Jurkat, Clone E6-1 (cell line): ENCODE data around the gene CMTM1.
"Not testable (repeated sequence)": the region's sequence is repeated elsewhere in the genome, so short reads cannot be mapped to it uniquely, and the experiment has no call there.

ENCODE experiments used
- DNase-seq: peaks from one replicate; pipeline ENCODE4 v3.0.0-alpha.2; 2011; ENCODE audit warnings: low read depth, low spot score
- H3K4me3 ChIP-seq: 2 replicates; pipeline ENCODE4 v1.5.1; 2011; ENCODE audit warnings: mild to moderate bottlenecking, low read length, control low read depth, moderate library complexity

Gene CMTM1

GRCh38 chr16:66605177-66605978 lies 39.1 kb downstream of the CMTM1 start:
- peak overlapping the region; percentile 78 for H3K4me3 ChIP-seq
- no peak for DNase-seq

GRCh38 chr16:66605979-66606751 lies 39.9 kb downstream of the CMTM1 start:
- peak overlapping the region; percentile 78 for H3K4me3 ChIP-seq
- no peak for DNase-seq

GRCh38 chr16:66608241-66609138 lies 42.3 kb downstream of the CMTM1 start:
- no peak overlapping the region for H3K4me3 ChIP-seq
- DNase-seq = peak; percentile 68

GRCh38 chr16:66609139-66609510 lies 42.9 kb downstream of the CMTM1 start:
- no peak overlapping the region for H3K4me3 ChIP-seq
- no peak for DNase-seq

- DNase-seq = no peak
- no peak overlapping the region for H3K4me3 ChIP-seq
Observed at GRCh38 chr16:66610111-66610820, 44.0 kb downstream of the CMTM1 start.

DNA sequence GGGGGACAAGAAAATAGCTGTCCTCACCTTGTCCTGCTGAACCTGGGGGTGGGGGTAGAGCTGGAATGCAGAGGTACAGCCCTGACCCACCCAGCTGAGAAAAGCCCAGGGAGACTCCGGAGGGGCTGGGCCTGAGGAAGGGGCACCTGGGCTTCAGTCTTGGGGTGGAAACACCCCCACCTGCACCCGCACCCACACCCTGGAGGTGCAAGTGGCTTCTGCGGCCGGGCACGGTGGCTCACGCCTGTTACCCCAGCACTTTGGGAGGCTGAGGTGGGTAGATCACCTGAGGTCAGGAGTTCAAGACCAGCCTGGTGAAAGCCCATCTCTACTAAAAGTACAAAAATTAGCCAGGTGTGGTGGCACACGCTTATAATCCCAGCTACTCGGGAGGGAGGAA lies 45.7 kb downstream of the CMTM1 start:
- DNase-seq, H3K4me3 ChIP-seq: not testable (repeated sequence)

DNA sequence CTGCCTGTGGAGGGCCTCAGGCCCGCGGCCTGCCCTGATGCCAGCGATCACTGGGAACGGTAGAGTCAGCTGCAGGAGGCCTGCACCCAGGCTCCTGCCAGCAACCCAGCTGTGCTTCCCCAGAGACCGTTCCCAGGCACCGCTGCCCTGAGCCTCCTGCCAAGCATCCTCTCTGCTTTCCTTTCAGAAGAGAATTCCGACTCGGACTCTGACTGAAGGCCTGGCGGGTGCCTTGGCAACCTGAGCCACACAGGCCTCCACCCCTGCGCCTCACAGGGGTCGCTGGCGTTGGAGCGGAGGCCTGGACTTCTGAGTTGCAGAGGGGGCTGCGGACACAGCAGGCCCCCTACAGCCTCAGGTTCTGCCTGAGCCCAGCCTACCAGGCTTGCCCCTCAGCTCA lies 46.2 kb downstream of the CMTM1 start:
- no peak for DNase-seq
- H3K4me3 ChIP-seq = no peak overlapping the region

DNA sequence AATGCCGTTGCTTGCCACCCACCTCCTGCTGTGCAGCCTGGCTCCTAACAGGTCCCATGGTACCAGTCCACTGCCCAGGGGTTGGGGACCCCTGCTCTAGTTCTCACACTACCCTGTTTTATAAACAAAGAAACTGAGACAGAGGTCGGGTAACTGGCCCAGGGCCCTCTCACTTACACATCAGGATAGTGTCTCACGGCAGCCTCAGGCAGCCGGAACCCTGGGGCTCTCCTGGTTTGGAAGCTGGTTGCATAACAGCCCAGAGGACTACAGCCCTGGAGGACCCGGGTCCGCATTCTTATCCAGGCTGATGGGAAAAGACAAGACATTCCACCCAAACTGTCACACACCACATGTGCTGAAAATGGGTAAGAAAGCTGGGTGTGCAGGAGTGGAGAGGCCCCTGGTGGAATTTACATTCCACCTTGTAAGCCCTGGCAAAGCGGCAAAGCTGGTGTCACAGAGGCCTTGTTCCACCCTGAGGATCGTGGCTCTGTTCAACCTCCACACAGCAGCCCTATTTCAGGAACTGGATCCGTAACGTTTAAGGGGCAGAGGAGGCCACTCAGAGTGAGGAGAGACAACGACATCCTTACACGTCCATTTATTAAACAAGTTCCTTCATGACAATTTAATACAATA lies 48.0 kb downstream of the CMTM1 start:
- no peak for DNase-seq
- no peak overlapping the region for H3K4me3 ChIP-seq

GRCh38 chr16:66616169-66616568 lies 49.9 kb downstream of the CMTM1 start:
- DNase-seq = no peak
- H3K4me3 ChIP-seq = no peak overlapping the region

DNA sequence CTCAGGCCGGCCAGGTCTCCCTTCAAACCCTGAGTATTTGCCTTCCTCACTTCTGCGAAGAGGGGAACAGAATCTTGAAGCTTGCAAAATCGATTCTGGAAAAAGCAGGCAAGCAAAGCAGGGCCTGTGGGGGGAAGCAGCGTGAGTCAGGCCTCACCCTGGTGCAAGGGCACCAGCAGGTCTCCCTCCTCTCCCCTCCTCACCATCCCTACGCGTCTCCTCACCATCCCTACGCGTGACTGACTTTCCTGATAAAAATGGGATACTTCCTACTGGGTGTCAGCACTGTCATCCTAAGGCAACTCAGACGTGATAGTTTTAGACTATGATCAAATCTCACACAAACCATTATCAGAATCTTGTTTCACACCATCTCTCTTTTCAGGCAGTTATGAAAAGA lies 50.4 kb downstream of the CMTM1 start:
- no peak overlapping the region for H3K4me3 ChIP-seq
- DNase-seq = no peak

DNA sequence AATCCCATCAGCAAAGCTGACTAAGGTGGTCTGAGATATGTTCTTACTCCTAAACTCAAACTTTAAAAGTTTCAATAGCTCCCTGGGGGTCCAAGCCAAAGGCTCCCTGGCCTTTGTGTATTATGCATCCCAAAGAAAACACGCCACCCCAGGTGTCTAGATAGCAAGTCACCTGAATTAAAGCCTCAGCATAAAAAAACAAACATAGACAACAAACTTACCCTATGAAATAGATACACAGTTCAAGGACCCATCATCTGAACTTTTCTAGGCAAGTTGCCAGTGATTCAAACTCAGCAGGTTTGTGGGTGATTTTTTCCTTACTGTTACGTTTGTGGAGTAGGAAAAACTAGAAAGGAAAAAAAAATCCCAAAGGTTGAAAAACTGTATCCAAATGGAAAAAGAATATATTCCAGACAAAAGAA lies 50.8 kb downstream of the CMTM1 start:
- DNase-seq = no peak
- H3K4me3 ChIP-seq = no peak overlapping the region

- no peak for DNase-seq
- no peak overlapping the region for H3K4me3 ChIP-seq
Observed at GRCh38 chr16:66617728-66618127, 51.5 kb downstream of the CMTM1 start.

DNA sequence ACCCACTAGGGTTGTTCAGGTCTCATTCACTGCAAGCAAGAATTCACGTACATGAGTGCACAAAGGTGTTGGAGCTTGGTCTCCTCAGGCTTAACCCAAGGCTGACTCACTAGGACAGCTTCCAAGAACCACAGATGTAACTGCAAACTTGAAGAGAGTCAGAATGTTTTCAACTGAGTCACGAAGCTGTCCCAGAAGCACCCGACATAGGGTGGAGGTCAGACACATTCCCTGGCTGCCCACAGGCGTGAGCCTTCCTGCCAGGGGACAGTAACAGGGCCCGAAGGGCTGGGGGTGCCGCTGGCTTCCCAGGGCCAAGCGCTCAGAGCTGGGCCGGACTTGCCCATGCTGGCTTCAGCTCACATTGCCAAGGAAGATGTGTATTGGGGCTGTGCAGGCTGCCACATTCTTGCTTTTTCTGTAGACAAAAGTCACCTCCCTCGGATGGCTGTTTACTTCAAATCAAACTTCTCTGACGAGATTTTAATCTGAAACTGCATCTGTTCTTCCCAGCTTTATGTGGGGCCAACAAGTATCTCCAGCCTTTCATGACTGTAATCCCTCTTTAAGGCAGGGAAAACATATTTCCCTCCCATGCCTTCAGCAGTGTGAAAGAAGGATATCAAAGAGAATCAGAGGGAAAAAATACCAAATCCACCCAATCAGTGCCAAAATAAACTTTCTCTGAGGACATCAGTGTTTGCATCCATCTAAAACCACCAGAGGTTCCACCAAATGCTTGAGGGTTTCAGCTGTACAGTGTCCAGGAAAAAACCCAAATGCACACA lies 52.5 kb downstream of the CMTM1 start:
- no peak overlapping the region for H3K4me3 ChIP-seq
- no peak for DNase-seq

- no peak overlapping the region for H3K4me3 ChIP-seq
- DNase-seq = peak; percentile 39
Observed at GRCh38 chr16:66619534-66620428, 53.5 kb downstream of the CMTM1 start.

DNA sequence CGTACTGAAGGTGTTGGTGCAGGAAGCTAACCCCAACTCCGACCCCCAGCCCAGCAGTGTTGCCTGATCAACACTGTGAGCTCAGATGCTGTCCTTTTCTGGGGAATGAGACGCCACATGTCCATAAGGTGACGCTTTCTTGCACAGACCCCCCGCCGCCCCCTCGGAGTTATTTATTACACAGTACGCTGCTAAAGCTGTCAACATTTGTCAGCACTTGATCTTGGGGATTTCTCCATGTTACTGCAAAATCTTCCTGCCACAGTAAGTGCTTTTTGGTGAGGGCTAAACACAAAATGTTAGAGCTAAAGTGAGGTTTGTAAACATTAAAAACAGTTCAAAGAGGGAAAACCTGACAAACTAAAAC lies 54.2 kb downstream of the CMTM1 start:
- H3K4me3 ChIP-seq = no peak overlapping the region
- DNase-seq = no peak

GRCh38 chr16:66621973-66622372 lies 55.7 kb downstream of the CMTM1 start:
- no peak overlapping the region for H3K4me3 ChIP-seq
- no peak for DNase-seq

DNA sequence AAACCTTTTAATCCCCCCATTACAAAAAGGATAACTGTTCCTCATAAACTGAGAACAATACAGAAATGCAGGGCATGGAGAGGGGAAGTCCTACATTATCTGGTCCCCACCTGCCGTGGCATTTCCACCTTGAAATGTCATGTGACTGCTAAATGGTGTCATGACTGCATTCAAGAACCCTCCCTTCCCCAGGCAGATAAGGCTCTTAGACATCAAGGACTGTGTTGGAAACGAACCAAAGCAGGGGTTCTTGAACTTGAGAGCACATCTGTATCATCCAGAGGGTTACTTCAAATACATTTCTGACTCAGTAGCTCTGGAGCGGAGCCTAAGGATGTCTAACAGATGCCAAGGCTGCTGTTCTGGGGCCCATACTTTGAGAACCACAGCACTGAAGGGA lies 56.6 kb downstream of the CMTM1 start:
- DNase-seq = no peak
- no peak overlapping the region for H3K4me3 ChIP-seq
